IPS DF 6.9 (cell line): ENCODE results near the gene MOV10.

ENCODE experiments used
- DNase-seq: peaks from one replicate; pipeline ENCODE4 v3.0.0-alpha.2; 2013; ENCODE audit warnings: low read depth, low spot score
- H3K27ac ChIP-seq: one replicate; pipeline ENCODE4 v1.5.1; 2013; ENCODE audit warnings: low read length, control low read depth
- H3K27me3 ChIP-seq: 2 replicates; pipeline ENCODE4 v1.6.1; 2013; ENCODE audit warnings: mild to moderate bottlenecking, low read length; ENCODE audit not compliant: control insufficient read depth, insufficient read depth
- H3K36me3 ChIP-seq: 2 replicates; pipeline ENCODE4 v1.6.1; 2013; ENCODE audit warnings: low read length; ENCODE audit not compliant: control insufficient read depth, insufficient read depth
- H3K4me1 ChIP-seq: 2 replicates; pipeline ENCODE4 v1.6.1; 2013; ENCODE audit warnings: low read length; ENCODE audit not compliant: control insufficient read depth, insufficient read depth
- H3K4me3 ChIP-seq: 2 replicates; pipeline ENCODE4 v1.5.1; 2013; ENCODE audit warnings: mild to moderate bottlenecking, low read length
- H3K9me3 ChIP-seq: 2 replicates; pipeline ENCODE4 v1.6.1; 2013; ENCODE audit warnings: low read length, inconsistent platforms; ENCODE audit not compliant: control insufficient read depth, insufficient read depth
- WGBS: extraction: QIAGEN DNeasy Blood & Tissue Kit; methylation state at CpG from one replicate; pipeline ENCODE4 v1.1.7; 2013; ENCODE audit warnings: mixed read lengths, missing lambda C conversion rate; ENCODE audit not compliant: insufficient read length, insufficient coverage; 5-methylcytosine and 5-hydroxymethylcytosine counted together

The MOV10 gene

DNA sequence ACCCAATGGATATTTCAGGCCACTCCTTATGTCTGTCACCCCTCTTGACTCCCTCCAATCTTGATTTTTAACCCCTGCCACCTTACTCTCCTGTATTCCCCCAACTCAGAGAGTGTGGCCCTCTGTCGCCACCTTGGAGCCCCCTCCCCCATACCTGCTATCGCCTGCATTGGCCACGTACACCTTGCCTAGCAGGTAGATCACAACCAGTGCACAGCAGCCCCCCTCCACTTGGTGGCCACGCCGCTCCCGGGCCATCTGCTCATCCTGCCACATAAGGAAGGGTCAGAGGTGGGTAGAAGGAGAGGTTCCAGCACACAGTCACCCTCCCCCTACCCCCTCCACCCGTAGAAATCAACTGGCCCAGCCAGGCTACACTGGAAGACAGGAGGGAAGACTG is 37.7 kb downstream of the MOV10 start:
- DNase-seq: no peak
- Histone ChIP-seq H3K4me3 (no peak overlapping the region), H3K27ac (no peak overlapping the region), H3K36me3 (peaks cover 4% of the 10 kb centered on the region; the same call in 1 of the 2 replicates), H3K4me1 (peaks cover 15% of the 10 kb centered on the region), H3K27me3 (no peaks in the 10 kb centered on the region; the same call in 1 of the 2 replicates), H3K9me3 (no peaks in the 10 kb centered on the region)
- no CpG with 5 or more reads among the region's 7 CpGs for WGBS

DNA sequence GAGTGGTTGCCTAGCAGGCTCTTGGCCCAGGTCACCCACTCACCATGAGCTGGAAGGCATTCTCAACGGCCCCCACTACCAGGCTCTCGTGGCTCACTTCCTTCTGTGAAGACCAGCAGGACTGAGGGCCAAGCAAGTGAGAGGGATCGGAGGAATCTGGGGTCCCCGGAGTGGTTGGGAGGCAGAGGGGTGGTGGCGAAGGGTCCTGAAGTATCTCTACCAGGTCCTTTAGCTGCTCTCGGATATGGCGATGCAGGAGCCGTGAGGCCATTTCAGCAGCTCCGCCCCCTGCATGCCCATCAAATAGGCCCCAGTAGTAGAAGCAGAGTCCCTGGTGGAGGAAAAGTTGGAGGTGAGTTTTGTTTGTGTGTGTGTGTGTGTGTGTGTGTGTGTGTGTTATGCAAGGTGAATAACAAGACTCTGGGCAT is 38.3 kb downstream of the MOV10 start:
- no peak for DNase-seq
- Histone ChIP-seq H3K36me3 (peaks cover 4% of the 10 kb centered on the region; the same call in 1 of the 2 replicates), H3K4me3 (no peak overlapping the region), H3K4me1 (peaks cover 13% of the 10 kb centered on the region), H3K27ac (no peak overlapping the region), H3K9me3 (no peaks in the 10 kb centered on the region), H3K27me3 (no peaks in the 10 kb centered on the region; the same call in 1 of the 2 replicates)
- WGBS: no CpG with 5 or more reads among the region's 9 CpGs

DNA sequence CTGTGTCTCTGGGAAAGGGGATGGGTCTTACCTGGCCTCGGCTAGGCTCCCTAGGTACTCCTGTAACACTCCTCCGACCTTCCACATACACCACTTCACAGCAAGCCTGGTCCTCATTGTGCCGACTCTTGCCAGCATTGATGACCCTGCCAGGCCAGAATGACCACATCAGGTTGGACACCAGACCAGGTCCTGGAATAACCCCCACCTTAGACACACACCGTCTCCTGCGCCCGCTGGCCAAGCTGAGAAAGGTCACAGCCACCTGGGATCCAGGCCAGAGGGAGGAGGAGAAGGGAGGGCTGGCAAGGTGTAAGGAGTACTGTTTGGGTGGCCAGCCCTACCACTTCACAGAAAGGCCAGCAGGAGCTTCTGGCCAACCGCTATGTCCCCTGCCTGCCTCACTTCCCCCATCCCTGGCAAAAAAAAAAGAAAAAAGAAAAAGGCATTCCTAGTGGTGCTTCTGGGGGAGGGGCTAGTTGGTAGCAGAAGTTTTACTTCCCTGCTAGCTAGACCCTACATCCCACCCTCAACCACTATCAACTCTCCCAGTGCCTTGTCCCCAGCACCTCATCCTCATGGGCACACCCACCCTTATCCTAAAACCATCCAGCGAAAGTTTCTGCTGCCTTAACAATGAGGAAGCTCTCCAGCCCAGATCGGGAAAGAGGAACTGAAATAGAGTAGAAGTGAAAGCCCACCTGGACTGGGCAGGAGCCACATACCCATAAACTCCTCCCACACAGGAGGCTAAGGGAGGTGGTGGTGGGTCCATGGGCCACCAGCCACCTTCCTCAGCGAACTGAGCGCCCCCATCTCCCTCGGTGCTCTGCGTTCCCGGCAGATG is 39.2 kb downstream of the MOV10 start:
- WGBS: no CpG with 5 or more reads among the region's 14 CpGs
- no peaks in the 10 kb centered on the region for H3K9me3 ChIP-seq
- H3K27me3 ChIP-seq: no peaks in the 10 kb centered on the region; the same call in 1 of the 2 replicates
- peak overlapping the region; percentile 74; the same call in 1 of the 2 replicates for H3K4me3 ChIP-seq
- peaks cover 4% of the 10 kb centered on the region; the same call in 1 of the 2 replicates for H3K36me3 ChIP-seq
- H3K27ac ChIP-seq: no peak overlapping the region
- DNase-seq: no peak
- H3K4me1 ChIP-seq: peaks cover 13% of the 10 kb centered on the region

DNA sequence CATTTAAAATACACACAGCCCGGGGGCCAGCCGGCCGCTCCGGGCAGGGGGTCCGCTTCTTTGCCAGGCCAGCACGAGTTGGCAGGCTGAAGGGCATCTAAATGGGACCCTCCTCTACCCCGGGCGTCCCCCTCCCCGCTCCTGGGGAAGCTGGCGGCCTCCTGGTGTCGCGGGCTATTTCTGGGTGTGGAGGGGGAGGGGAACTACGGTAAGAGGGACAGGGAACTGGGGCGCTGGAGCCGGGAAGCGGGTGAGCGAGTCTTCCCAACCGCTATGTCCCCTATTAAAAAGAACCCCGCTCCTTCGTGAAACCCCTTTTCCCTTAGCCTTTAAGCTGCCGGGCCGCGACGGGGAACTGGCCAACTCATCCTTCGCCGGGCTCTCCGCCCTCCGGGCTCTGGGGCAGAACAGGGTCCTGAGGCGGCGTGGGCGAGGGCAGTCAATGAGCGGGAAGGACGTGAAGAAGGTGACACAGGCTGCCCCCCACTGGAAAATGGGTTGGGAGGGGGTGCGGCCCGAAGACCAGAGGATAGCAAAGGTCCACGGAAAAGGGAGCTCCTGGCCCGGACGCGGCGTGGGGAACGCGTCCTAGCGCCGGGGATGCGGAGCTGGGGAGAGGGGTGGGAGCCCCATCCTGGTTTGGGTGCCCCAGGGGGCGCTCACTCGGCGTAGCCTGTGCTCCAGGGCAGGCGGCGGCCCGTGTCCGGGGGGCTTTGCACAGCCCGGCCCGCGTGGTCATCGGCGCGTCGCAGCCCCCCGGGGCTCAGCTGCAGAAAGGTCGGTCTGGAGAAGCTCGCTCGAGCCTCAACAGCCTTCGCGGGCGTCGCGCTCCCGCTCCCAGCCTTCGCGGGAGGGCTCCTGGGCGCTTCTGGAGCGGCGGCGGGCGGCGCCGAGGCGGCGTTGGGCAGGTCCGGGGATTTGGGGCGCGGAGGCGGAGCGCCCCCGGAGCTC is 40.1 kb downstream of the MOV10 start:
- WGBS: no CpG with 5 or more reads among the region's 86 CpGs
- no peaks in the 10 kb centered on the region; the same call in 1 of the 2 replicates for H3K27me3 ChIP-seq
- H3K27ac ChIP-seq: no peak overlapping the region
- peak overlapping the region; percentile 74 for H3K4me3 ChIP-seq
- H3K9me3 ChIP-seq: no peaks in the 10 kb centered on the region
- peaks cover 13% of the 10 kb centered on the region for H3K4me1 ChIP-seq
- H3K36me3 ChIP-seq: peaks cover 4% of the 10 kb centered on the region; the same call in 1 of the 2 replicates
- DNase-seq: no peak

DNA sequence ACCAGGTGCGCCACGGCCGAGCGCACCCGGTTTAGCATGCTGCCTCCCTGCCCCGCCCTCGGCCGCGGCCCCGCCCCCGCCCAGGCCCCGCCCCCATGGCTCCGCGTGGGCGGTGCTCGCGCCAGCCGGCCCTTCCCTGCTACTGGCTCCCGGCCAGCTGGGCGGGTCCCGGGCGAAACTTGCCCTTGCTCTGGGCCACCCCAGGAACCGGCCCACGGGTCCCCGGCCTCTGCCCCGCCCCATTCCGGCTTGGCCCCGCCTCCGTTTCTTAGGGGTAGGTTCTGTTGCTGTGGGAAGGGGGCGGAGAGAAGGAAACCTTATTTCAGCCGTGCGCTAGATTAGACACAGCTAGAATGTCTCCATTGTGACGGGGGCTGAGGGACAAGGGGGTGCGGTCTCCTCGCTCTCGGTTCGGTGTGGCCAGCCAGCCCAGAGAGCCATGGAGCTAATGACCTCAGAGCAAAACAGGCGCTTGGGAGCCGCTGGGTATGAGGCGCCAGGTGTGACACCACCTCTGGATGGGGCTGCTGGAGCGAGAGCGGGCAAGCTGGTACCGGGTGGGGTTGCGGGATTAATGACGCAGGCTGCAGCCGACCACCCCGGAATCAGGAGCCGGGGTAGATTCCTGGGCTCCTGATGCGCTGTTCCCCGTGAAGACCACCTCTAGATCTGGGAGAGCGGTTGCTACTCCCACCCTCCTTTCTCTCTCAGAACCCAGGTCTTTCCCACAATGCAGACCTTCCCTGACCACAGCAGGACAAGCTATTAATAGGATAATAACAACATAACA is 41.0 kb downstream of the MOV10 start, which contains the start of gene PPM1J:
Gene PPM1J, minus strand, starts transcription at position 69 of the 790 bp plus-strand sequence. Its CDS starts 31 bp downstream, at position 38.
- H3K4me3 ChIP-seq: peak within 1 kb of the TSS; percentile 74
- H3K4me1 ChIP-seq: peaks cover 13% of the 10 kb centered on the region
- H3K27ac ChIP-seq: no peak within 1 kb of the TSS
- H3K27me3 ChIP-seq: no peaks in the 10 kb centered on the region; the same call in 1 of the 2 replicates
- no peaks in the 10 kb centered on the region for H3K36me3 ChIP-seq
- H3K9me3 ChIP-seq: no peaks in the 10 kb centered on the region
- peak; percentile 84 for DNase-seq
- WGBS: no CpG with 5 or more reads among the region's 51 CpGs

DNA sequence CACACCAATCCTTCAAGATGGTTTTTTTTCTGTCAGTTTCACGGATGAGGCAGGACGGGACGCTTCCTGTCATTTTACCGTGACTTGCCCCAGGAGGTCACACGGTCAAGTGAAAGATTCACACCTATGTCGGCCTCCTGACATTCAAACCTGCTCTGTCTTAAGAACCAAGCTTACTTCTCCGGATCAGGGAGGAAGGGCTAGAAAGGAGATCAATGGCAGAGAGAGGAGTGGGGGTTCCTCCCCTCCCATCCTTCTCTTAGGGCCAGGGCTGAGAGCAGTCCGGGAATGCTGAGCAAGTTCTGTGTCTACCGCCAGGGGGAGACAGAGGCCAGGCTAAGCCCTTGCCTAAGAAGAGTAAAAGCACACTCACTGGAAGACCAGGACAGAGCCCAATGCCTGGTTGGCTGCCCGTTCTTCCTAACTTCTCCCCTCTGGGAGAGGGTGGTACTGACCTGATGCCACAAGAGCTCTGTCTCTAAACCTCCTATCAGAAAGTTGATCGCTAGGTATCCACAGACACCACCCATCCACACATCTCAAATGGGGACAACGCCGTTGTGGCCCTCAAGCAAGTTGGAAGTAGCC is 41.8 kb downstream of the MOV10 start:
- peaks cover 13% of the 10 kb centered on the region for H3K4me1 ChIP-seq
- DNase-seq: peak; percentile 96
- WGBS: no CpG with 5 or more reads among the region's 13 CpGs

DNA sequence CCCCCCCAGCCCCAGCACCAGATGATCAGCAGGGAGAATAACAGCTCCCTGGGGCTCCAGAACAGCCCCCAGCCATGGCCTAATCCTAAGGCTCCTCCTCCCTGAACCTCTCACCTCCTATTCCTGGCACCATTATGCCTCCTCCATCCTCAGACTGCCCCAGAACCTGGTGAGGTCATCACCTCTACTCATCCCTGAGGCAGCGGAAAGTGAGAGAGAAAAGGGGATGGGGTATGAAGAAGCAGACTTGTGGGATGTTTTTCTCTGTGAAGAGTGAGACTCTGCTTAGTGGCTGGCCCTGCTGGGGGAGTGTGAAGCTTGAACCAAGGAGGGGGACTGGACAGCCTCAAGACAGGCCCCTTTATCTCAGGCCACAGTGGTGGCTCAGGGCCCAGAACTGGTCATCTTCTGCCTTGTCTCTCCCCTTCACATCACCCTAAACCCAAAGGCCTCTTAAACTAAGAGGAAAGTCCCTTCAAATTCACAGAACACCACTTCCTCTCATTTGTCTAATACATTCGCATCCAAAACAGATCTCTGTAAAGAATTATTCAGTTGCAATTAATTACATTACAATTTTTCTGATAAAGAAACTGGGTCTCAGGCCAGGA is 42.9 kb downstream of the MOV10 start:
- Histone ChIP-seq H3K36me3 (no peaks in the 10 kb centered on the region), H3K27me3 (no peaks in the 10 kb centered on the region; the same call in 1 of the 2 replicates), H3K4me1 (peaks cover 7% of the 10 kb centered on the region), H3K4me3 (no peak overlapping the region), H3K27ac (no peak overlapping the region), H3K9me3 (no peaks in the 10 kb centered on the region)
- no CpG with 5 or more reads among the region's 2 CpGs for WGBS
- DNase-seq: no peak

More for the DNA sequence above, 41.8 kb downstream of the MOV10 start:
- Histone ChIP-seq H3K4me3 (no peak overlapping the region; the same call in 1 of the 2 replicates), H3K27me3 (no peaks in the 10 kb centered on the region; the same call in 1 of the 2 replicates), H3K27ac (no peak overlapping the region), H3K36me3 (no peaks in the 10 kb centered on the region), H3K9me3 (no peaks in the 10 kb centered on the region)

DNA sequence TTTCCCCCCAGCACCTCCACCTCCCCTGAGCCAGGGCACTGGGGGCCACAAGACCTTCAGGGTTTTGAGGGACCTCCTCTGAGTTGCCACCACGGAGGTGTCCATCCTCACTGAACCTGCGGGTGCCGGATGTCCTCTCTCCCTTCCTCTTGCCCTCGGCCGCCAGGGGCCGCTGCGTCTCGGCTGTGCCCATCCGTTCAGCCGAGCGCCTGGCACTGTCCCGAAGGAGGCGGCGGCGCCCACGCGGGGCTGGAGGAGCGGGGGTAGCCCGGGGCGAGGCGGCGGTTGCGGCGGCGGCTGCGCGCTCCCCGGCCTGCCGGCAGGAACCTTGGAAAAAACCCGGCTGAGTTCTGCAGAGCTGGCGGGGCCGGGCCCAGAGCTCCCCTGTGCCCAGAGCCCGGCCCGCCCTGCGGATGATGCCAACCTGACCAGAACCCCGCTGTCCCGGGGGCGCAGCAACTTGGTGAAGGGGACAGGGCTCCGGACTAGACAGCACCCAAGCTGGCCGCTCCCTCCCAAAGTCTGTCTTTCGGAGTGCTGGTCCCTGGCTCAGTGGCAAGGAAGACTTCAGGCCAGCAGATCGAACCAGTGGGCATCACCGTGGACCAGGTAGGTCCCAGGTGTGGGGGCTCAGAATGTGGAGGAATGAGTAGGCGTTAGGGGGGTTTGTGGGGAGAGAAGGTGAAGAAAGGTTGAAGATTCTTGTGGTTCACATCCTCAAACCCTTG is 44.4 kb downstream of the MOV10 start:
- no peak for DNase-seq

DNA sequence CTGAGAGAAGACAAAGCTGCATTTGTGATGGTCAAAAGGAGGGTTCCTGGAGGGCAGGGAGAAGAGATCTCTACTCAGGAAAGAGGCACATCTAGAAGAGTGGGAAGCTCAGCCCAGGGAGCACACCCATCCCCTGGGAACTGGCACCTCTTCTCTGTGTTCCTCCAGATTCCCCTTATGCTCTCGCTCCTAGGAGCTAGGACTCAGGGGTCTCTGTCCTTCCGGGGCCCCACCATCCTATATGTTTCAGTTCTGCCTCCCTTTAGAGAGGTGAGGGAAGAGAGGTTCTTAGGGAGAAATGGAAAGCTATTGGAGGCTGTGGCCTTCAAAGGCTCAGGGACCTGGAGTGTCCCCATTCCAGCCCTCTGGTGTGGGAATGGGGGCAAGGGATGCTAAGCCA is 45.2 kb downstream of the MOV10 start:
- WGBS: no CpG with 5 or more reads among the region's 2 CpGs
- H3K27ac ChIP-seq: no peak overlapping the region
- no peaks in the 10 kb centered on the region; the same call in 1 of the 2 replicates for H3K27me3 ChIP-seq
- no peaks in the 10 kb centered on the region for H3K36me3 ChIP-seq
- peaks cover 7% of the 10 kb centered on the region for H3K4me1 ChIP-seq
- H3K9me3 ChIP-seq: no peaks in the 10 kb centered on the region
- DNase-seq: no peak
- H3K4me3 ChIP-seq: no peak overlapping the region

More for the DNA sequence above, 44.4 kb downstream of the MOV10 start:
- Histone ChIP-seq H3K27me3 (no peaks in the 10 kb centered on the region; the same call in 1 of the 2 replicates), H3K4me1 (peaks cover 7% of the 10 kb centered on the region), H3K27ac (no peak overlapping the region), H3K4me3 (no peak overlapping the region), H3K36me3 (no peaks in the 10 kb centered on the region), H3K9me3 (no peaks in the 10 kb centered on the region)
- WGBS: no CpG with 5 or more reads among the region's 44 CpGs
